Measurements from ENCODE around the gene GPR150.
"Not testable (repeated sequence)": the region's sequence is repeated elsewhere in the genome, so short reads cannot be mapped to it uniquely, and the experiment has no call there.

GRCh38 chr5:95632942-95633341 is 13.1 kb downstream of the GPR150 start:
- not testable (repeated sequence) for TF ChIP-seq POLR2A, CTCF (IDR thresholded peaks at IDR 0.05)

Measured in Peyer's patch (tissue), 4 donors.